ENCODE data around the gene SYNDIG1.

SYNDIG1 gene

DNA sequence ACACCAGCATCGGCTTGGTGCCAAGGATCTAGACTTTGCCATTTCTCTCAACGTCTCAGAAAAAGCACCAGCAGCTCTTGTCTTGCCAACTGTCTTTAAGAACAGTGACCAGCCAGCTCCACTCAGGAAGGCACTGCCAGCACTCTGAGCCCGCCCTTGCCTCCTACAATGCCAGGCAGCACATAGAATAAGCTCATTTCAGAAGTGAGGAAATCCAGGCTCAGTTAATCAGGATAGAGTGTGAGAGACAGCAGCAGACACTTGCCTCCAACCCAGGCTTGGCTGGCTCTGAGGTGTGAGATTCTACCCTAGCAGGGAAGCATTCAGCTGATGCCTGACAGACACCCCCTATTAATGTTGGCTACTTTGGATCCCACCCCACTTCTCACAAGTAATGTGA lies 4.3 kb upstream of the SYNDIG1 start:
- no peak overlapping the region for H3K4me3 ChIP-seq (replicated peaks; ENCODE audit: insufficient read depth, low read length)
- TF ChIP-seq REST (IDR thresholded peaks at IDR 0.05; ENCODE audit: insufficient replicate concordance, low read depth) (no peak), POLR2AphosphoS5 (IDR thresholded peaks at IDR 0.05; ENCODE audit: low read depth) (no peak), SPI1 (IDR thresholded peaks at IDR 0.05; ENCODE audit: borderline replicate concordance, low read depth) (no peak), GABPA (IDR thresholded peaks at IDR 0.05; ENCODE audit: low read depth) (no peak), CTCF (IDR thresholded peaks at IDR 0.05; ENCODE audit: insufficient read depth, low read length) (no peak)
- no peak for DNase-seq (ENCODE audit: low read depth in 1 of 2, low spot score in 1 of 2)
- H3K27me3 ChIP-seq (ENCODE audit: insufficient read depth, poor library complexity, severe bottlenecking), result peaks cover 19% of the 10 kb centered on the region
- H3K27ac ChIP-seq (replicated peaks), result no peak overlapping the region

DNA sequence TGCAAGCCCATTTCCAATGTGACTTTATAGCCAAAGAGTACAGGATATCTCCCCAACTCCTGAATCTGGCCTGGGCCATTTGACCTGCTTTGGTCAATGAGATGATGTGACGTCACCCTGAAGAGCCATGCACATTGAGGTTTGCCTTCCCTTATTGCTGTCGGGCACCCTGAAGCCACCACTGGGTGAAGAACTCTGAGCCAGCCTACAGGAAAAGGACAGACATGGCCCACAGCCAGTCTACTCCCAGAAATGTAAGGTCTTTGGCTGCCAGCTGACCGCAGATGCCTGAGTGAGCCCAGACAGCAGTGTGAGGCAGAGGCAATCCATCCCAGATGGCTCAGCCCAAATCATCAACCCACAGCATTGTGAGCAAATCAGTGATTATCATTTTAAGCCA lies 3.7 kb upstream of the SYNDIG1 start:
- H3K27me3 ChIP-seq (ENCODE audit: insufficient read depth, poor library complexity, severe bottlenecking), result peaks cover 24% of the 10 kb centered on the region
- no peak overlapping the region for H3K4me3 ChIP-seq (replicated peaks; ENCODE audit: insufficient read depth, low read length)
- H3K27ac ChIP-seq (replicated peaks), result no peak overlapping the region
- no peak for DNase-seq (ENCODE audit: low read depth in 1 of 2, low spot score in 1 of 2)
- no peak for TF ChIP-seq POLR2AphosphoS5 (IDR thresholded peaks at IDR 0.05; ENCODE audit: low read depth)
- TF ChIP-seq REST (IDR thresholded peaks at IDR 0.05; ENCODE audit: insufficient replicate concordance, low read depth), result no peak
- no peak for TF ChIP-seq GABPA (IDR thresholded peaks at IDR 0.05; ENCODE audit: low read depth)
- TF ChIP-seq SPI1 (IDR thresholded peaks at IDR 0.05; ENCODE audit: borderline replicate concordance, low read depth), result no peak
- no peak for TF ChIP-seq CTCF (IDR thresholded peaks at IDR 0.05; ENCODE audit: insufficient read depth, low read length)

DNA sequence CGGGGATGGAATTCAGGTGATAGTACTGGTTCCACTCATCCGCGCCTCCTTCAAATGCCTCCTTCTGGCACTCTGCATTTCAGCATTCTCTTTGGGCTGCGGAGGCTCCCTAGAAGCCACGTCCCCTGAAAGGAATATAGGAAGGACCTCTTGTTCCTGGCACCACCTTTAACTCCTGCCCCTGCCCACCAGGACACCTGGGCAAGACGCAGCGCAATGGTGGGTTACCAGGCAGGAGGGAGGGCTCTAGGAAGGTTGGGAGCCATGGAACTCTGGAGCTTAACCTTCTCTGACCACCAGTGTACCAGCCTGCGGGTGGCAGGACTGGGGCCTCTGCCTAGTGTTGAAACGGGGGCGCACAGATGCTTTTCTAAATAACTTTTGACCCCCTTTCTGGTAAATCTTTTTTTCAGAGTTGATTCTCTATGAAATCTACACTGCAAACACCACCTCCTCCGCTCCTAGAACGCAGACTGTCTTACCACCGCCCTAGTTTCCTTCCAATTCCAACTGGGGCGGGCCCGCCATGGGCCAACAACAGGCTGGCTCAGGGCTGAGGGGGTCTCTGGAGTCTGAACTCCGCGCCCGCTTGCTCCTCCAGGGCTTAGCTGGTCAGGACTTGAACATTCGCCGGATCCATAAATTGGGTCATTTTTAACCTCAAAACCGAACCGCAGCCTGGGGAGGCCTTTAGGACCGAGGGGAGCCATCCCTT lies 871 bp upstream of the SYNDIG1 start:
- H3K27me3 ChIP-seq (ENCODE audit: insufficient read depth, poor library complexity, severe bottlenecking), result peaks cover 42% of the 10 kb centered on the region

More for the DNA sequence above, 871 bp upstream of the SYNDIG1 start:
- H3K27ac ChIP-seq (replicated peaks), result no peak overlapping the region
- no peak overlapping the region for H3K4me3 ChIP-seq (replicated peaks; ENCODE audit: insufficient read depth, low read length)
- DNase-seq (ENCODE audit: low read depth in 1 of 2, low spot score in 1 of 2), result no peak
- TF ChIP-seq REST (IDR thresholded peaks at IDR 0.05; ENCODE audit: insufficient replicate concordance, low read depth), result no peak
- no peak for TF ChIP-seq GABPA (IDR thresholded peaks at IDR 0.05; ENCODE audit: low read depth)
- TF ChIP-seq POLR2AphosphoS5 (IDR thresholded peaks at IDR 0.05; ENCODE audit: low read depth), result no peak
- TF ChIP-seq CTCF (IDR thresholded peaks at IDR 0.05; ENCODE audit: insufficient read depth, low read length), result no peak
- no peak for TF ChIP-seq SPI1 (IDR thresholded peaks at IDR 0.05; ENCODE audit: borderline replicate concordance, low read depth)
